ENCODE measurements around the gene ACSS2. TPM values are rescaled to one million over a fixed set of nuclear protein-coding genes. Genes with fewer than 3 reads are reported as not detected.

ACSS2 gene
- total RNA-seq, 1 donor from 2014 or later = 51.3 TPM

DNA sequence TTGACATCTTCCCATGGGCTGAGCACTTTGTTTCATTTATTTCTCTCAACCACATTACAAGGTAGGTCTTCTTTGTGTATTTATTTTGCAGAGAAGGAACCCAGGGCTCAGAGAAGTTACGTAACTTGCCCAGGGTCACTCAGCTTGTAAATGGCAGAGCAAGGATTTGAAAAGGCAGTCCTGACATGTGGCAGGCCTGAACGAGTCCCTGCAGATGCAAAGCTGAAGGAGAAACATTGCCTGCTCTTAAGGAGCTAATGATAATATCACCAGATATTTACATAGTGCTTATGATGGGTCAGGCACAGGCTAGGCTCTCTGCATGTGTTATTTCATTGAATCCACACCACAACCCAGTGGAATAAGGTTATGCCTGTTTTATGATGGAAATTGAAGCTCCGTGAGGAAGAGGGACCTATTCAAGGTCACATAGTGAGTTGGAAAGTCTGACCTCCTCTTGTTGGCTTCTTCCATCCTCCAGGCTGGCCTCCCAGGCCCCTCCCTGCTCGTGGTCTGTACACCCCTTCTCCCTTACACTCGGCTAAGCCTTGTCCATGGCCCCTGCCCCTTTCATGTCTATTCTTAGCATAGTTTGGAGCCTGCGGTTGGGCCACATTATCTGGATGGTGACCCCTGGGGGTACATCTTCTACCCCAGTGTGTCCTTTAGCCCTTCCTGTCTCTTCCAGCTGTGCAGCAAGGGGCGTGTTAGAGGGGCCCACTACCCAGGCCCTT is 91.8 kb downstream of the ACSS2 start:
- peaks cover 8% of the 10 kb centered on the region for H3K27me3 Mint-ChIP-seq (ENCODE audit: low read depth)
- H3K4me1 Mint-ChIP-seq (ENCODE audit: low read depth) = no peaks in the 10 kb centered on the region
- intact Hi-C loops (cut with micrococcal nuclease) = no loop called here
- H3K36me3 Mint-ChIP-seq (ENCODE audit: low read depth) = no peaks in the 10 kb centered on the region
- H3K4me3 Mint-ChIP-seq (ENCODE audit: low read depth) = no peak overlapping the region
- DNase-seq (ENCODE audit: low spot score) = no peak
- no peaks in the 10 kb centered on the region for H3K9me3 Mint-ChIP-seq
- no peak overlapping the region for H3K27ac Mint-ChIP-seq

DNA sequence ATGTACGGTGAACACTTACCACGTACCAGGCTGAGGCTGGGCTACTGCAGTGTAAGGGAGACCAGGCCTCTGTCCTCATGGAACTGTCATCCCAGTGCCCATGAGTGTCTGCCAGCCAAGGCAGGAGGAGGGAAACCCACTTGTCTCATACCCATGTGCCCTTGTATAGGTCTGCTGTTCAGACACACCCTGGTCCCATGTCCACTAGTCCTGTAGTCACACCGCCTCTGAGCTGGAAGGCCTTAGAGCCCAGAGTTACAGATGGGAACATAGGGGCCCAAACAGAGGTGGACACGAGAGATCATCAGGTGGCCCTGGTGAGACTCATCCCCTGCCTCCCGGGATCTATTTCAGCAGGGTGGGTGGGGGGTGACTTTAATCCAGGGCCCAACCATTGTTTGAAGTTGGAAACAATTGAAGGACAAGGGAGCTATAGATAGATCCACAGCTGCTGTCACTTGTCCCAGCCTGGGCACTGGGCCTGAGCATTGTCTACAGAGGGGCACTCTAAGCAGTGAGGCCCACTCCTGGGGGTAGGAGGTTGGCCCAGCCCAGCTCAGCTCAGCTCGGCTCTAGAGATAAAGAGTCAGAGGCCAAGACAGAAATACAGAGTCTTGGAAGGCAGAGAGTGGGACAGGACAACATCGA is 93.9 kb downstream of the ACSS2 start:
- H3K27ac Mint-ChIP-seq = no peak overlapping the region
- no peak overlapping the region for H3K4me3 Mint-ChIP-seq (ENCODE audit: low read depth)
- DNase-seq (ENCODE audit: low spot score) = no peak
- no peaks in the 10 kb centered on the region for H3K9me3 Mint-ChIP-seq
- intact Hi-C loops (cut with micrococcal nuclease) = no loop called here
- no peaks in the 10 kb centered on the region for H3K4me1 Mint-ChIP-seq (ENCODE audit: low read depth)
- peaks cover 5% of the 10 kb centered on the region for H3K27me3 Mint-ChIP-seq (ENCODE audit: low read depth)
- H3K36me3 Mint-ChIP-seq (ENCODE audit: low read depth) = no peaks in the 10 kb centered on the region

DNA sequence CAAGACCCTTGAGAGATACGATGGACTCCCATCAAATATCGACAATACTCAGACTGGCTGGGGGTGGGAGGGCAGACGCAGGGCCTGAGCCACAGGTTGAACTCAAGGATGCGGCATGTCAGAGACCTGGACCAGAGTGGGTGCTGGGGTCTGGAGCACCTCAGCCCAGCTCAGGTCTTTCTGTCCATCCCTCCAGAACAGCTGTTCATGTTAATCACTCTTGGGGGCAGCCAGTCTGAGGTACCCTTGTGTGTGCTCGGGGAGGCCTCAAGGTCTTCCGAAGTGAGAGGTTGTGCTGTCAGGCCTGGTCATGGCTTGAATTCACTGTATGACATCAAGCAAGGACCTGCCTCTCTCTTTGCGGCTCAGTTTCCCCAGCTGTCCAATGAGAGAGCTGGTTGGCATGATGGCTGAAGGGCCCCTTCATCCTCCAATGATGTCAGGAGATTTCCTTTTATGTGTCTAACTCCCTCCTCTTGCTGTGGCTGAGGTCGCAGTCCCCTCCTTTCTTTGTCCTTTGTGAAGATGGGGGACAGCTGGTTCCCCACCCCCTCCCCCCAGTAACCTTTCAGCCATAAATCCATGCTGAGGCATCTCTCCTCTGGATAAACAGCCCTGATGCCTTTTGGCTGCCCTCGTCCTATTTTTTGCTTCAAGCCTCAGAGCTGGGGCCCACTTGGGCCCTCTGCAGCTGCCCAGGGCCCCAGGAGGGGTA is 94.6 kb downstream of the ACSS2 start:
- no peak for DNase-seq (ENCODE audit: low spot score)

DNA sequence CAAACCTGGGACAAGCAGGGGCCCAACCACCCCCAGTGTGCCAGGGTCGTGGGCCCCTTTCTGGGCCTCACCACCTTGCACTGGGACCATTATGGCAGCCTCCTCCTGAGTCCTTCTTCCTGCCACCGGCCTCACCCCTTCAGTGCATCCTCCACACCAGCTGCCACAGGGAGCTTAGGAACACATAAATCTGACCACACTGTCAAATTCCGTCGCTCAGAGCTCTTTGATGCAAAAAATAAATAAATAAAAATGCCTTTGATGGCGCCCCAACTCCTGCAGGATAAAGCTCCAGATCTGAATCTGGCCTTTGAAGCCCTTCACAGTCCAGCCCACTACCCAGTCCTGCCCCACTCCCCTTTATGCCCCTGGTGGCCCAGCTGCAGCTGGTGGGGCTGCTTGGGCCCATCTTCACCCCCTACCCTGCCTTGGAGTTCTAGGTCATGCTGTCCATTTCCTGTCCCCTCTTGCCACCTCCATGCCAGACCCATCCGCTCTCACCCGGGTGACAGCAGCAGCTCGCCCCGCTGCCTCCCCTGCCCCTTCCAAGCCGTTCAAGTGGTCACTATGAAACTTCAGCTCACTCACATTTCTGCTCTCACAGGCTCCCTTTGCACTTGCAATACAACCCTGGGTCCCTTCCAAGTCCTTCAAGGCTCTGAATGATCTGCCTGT is 95.3 kb downstream of the ACSS2 start:
- no peaks in the 10 kb centered on the region for H3K36me3 Mint-ChIP-seq (ENCODE audit: low read depth)
- no peak overlapping the region for H3K4me3 Mint-ChIP-seq (ENCODE audit: low read depth)
- H3K4me1 Mint-ChIP-seq (ENCODE audit: low read depth) = no peaks in the 10 kb centered on the region
- peaks cover 5% of the 10 kb centered on the region for H3K27me3 Mint-ChIP-seq (ENCODE audit: low read depth)
- H3K9me3 Mint-ChIP-seq = no peaks in the 10 kb centered on the region
- intact Hi-C loops (cut with micrococcal nuclease) = no loop called here
- DNase-seq (ENCODE audit: low spot score) = no peak
- H3K27ac Mint-ChIP-seq = no peak overlapping the region

More for the DNA sequence above, 94.6 kb downstream of the ACSS2 start:
- Mint-ChIP-seq H3K27ac (no peak overlapping the region), H3K4me3 (ENCODE audit: low read depth) (no peak overlapping the region), H3K9me3 (no peaks in the 10 kb centered on the region), H3K4me1 (ENCODE audit: low read depth) (no peaks in the 10 kb centered on the region), H3K27me3 (ENCODE audit: low read depth) (peaks cover 5% of the 10 kb centered on the region), H3K36me3 (ENCODE audit: low read depth) (no peaks in the 10 kb centered on the region)
- intact Hi-C loops (cut with micrococcal nuclease) = no loop called here

DNA sequence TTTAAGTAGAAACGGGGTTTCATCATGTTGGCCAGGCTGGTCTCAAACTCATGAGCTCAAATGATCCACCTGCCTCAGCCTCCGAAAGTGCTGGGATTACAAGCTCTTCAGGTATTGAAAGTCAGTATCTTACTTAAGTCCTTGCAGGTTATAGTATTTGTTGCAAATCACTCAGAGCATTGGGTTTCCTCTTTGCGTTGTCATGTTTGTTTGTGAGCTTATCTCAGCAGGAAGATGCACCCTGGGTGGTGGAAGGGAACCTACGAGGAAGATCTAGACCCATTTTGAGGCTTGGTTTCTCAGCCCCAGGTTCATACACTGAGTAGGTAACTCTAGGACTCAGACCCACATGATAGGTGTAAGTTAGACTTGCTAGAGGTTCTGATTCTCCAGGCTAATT is 97.8 kb downstream of the ACSS2 start:
- Mint-ChIP-seq H3K27me3 (ENCODE audit: low read depth) (peaks cover 11% of the 10 kb centered on the region), H3K27ac (no peak overlapping the region), H3K4me1 (ENCODE audit: low read depth) (no peaks in the 10 kb centered on the region), H3K9me3 (no peaks in the 10 kb centered on the region), H3K4me3 (ENCODE audit: low read depth) (no peak overlapping the region), H3K36me3 (ENCODE audit: low read depth) (no peaks in the 10 kb centered on the region)
- no peak for DNase-seq (ENCODE audit: low spot score)
- intact Hi-C loops (cut with micrococcal nuclease) = no loop called here

DNA sequence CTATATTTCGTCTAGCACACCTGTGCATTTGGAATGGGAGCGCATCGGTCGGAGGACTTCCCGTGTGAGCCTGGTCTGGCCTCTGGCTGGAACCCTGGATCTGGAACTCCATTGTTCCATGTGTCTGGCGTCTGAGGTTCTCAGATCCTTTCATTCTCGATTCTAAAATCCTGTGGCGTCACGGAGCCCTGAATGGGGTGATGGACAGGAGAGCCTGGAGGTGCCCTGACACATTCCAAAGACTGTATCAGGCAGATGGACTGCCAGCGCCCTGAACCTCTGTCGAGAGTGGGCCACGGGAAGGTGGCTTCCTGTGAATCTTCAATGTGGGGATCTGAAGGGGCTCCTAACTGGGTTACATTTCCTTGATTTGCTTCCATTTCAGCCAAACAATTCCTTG is 99.9 kb downstream of the ACSS2 start:
- intact Hi-C loops (cut with micrococcal nuclease) = no loop called here
- Mint-ChIP-seq H3K36me3 (ENCODE audit: low read depth) (no peaks in the 10 kb centered on the region), H3K4me3 (ENCODE audit: low read depth) (no peak overlapping the region), H3K27ac (no peak overlapping the region), H3K4me1 (ENCODE audit: low read depth) (no peaks in the 10 kb centered on the region), H3K9me3 (no peaks in the 10 kb centered on the region), H3K27me3 (ENCODE audit: low read depth) (peaks cover 11% of the 10 kb centered on the region)
- no peak for DNase-seq (ENCODE audit: low spot score)

Other genes with a start within 250 kb of the ACSS2 start
- gene PIGU, start 199.5 kb upstream of the ACSS2 start, total RNA-seq = 24.9 and 25.7 TPM in 2 replicates
- 4.8 and 5.5 TPM in 2 replicates for gene TP53INP2, start 172.3 kb upstream of the ACSS2 start, total RNA-seq
- 29.1 and 30.9 TPM in 2 replicates for gene NCOA6, start 51.0 kb upstream of the ACSS2 start, total RNA-seq
- gene GGT7, start 3.8 kb upstream of the ACSS2 start, total RNA-seq = 13.3 and 13.5 TPM in 2 replicates
- 70.5 and 77.1 TPM in 2 replicates for gene GSS, start 79.2 kb downstream of the ACSS2 start, total RNA-seq
- gene MYH7B, start 79.3 kb downstream of the ACSS2 start, total RNA-seq = 0.30 and 0.34 TPM in 2 replicates
- 52.3 and 52.4 TPM in 2 replicates for gene TRPC4AP, start 216.2 kb downstream of the ACSS2 start, total RNA-seq

Measured in activated T-helper 2 cell treated with anti-CD3 and anti-CD28 coated beads, Interferon-gamma antibody, Interleukin-2, Interleukin-4, amounts not matched to agents 10 μg/mL and 5 μg/mL and 100 μg/mL, durations not matched to agents 14 hours and 24 hours and 36 hours (primary cell).